COR-L47 (cell line): ENCODE results near the gene SPATA9.
A peak's percentile ranks its signal among the peaks of the same experiment; 100 is the strongest.
"Not testable (repeated sequence)": the region's sequence is repeated elsewhere in the genome, so short reads cannot be mapped to it uniquely, and the experiment has no call there.

Experiments
- DNase-seq: peaks from one replicate; lab custom pipeline; 2025; lab: John Stamatoyannopoulos, UW

The SPATA9 gene

GRCh38 chr5:95715799-95716461 lies 33.1 kb upstream of the SPATA9 start:
- DNase-seq, result no peak

GRCh38 chr5:95713960-95714710 lies 31.3 kb upstream of the SPATA9 start:
- DNase-seq, result no peak

GRCh38 chr5:95713246-95713645 lies 30.5 kb upstream of the SPATA9 start:
- DNase-seq, result not testable (repeated sequence)

- DNase-seq, result peak; percentile 3
Measured at GRCh38 chr5:95712347-95712958, 29.7 kb upstream of the SPATA9 start.

GRCh38 chr5:95711501-95712346 lies 28.9 kb upstream of the SPATA9 start:
- no peak for DNase-seq

- peak; percentile 3 for DNase-seq
Measured at GRCh38 chr5:95710651-95711500, 28.1 kb upstream of the SPATA9 start.

GRCh38 chr5:95709967-95710650 lies 27.3 kb upstream of the SPATA9 start:
- no peak for DNase-seq

- DNase-seq, result no peak
Measured at GRCh38 chr5:95708876-95709275, 26.1 kb upstream of the SPATA9 start.

- not testable (repeated sequence) for DNase-seq
Measured at GRCh38 chr5:95707534-95708188, 24.9 kb upstream of the SPATA9 start.

GRCh38 chr5:95707055-95707454 lies 24.3 kb upstream of the SPATA9 start:
- no peak for DNase-seq

GRCh38 chr5:95706196-95706595 lies 23.4 kb upstream of the SPATA9 start:
- not testable (repeated sequence) for DNase-seq

- no peak for DNase-seq
Measured at GRCh38 chr5:95704150-95704549, 21.4 kb upstream of the SPATA9 start.

- no peak for DNase-seq
Measured at GRCh38 chr5:95701074-95701473, 18.3 kb upstream of the SPATA9 start.

- no peak for DNase-seq
Measured at GRCh38 chr5:95699337-95699736, 16.5 kb upstream of the SPATA9 start.

GRCh38 chr5:95697781-95698681 lies 15.2 kb upstream of the SPATA9 start:
- DNase-seq, result no peak

- DNase-seq, result no peak
Measured at GRCh38 chr5:95690333-95690732, 7.5 kb upstream of the SPATA9 start.

- DNase-seq, result no peak
Measured at GRCh38 chr5:95689680-95690079, 6.9 kb upstream of the SPATA9 start.

GRCh38 chr5:95686651-95687050 lies 3.9 kb upstream of the SPATA9 start:
- DNase-seq, result no peak

GRCh38 chr5:95684361-95684760 lies 1.6 kb upstream of the SPATA9 start:
- DNase-seq, result no peak
